EH (cell line): ENCODE results near the gene PANK4.

Source experiments
- DNase-seq: peaks from one replicate; pipeline ENCODE4 v3.0.0-alpha.2; 2015; ENCODE audit warnings: low read depth

PANK4 gene

DNA sequence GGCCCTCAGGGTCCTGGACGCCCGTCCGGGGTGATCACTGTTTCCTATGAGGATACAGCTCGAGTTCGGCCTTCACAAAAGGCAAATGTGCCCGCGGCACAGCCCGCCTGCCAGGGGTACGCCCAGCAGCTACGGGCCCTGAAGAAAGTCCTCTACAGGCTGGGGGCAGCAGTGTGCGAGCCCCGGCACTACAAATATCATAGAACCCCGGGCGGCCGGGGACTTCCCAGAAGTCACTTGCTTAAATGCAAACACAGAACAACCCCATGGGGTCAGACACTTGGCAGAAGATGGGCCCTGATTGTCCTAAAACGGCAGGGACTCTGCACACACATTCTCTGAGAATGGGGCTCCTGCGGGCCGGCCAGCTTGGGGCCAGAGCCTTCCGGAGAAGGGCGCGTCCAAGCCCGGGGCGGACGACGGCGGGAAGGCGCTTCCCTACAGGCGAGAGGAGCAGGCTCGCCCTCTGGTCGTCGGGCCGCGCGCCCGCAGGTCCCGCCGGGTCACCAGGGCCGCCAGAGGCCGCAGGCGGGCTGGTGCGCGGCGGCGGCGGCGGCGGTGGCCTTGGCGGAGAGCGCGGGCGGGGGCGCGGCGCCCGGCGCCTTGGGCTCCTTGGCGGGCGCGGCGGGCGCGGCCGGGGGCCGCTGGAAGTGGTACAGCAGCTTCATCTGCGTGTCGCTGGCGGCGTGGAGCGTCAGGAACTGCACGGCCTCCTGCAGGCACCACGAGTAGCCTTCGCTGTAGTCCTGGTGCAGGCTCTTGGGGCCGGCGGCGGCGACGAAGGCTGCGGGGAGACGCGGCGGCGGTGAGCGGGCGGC, 2.8 kb upstream of the PANK4 start:
- DNase-seq = no peak

GRCh38 chr1:2528611-2528965, 2.2 kb upstream of the PANK4 start:
- no peak for DNase-seq

GRCh38 chr1:2528016-2528415, 1.6 kb upstream of the PANK4 start:
- DNase-seq = no peak

- no peak for DNase-seq
Measured at GRCh38 chr1:2527556-2527860, 1.1 kb upstream of the PANK4 start.

- DNase-seq = peak; percentile 66
Measured at GRCh38 chr1:2526824-2527555, 594 bp upstream of the PANK4 start.

DNA sequence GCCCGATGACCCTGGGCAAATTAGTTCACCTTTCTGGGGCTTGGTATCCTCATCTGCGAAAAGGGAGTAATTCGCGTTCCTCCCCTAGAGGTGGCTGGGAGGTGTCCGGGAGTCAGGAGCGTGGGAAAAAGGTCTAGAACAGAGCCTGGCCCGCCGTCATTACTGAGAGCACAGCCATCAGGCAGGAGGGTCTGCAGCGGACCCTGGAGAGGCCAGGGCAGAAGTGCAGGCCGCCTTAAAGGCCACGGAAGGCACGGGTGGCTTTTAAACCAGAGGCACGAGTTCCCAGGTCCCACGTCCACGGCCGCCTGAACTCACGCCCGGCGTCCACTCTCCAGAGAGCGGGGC, 850 bp downstream of the PANK4 start:
- DNase-seq = no peak

DNA sequence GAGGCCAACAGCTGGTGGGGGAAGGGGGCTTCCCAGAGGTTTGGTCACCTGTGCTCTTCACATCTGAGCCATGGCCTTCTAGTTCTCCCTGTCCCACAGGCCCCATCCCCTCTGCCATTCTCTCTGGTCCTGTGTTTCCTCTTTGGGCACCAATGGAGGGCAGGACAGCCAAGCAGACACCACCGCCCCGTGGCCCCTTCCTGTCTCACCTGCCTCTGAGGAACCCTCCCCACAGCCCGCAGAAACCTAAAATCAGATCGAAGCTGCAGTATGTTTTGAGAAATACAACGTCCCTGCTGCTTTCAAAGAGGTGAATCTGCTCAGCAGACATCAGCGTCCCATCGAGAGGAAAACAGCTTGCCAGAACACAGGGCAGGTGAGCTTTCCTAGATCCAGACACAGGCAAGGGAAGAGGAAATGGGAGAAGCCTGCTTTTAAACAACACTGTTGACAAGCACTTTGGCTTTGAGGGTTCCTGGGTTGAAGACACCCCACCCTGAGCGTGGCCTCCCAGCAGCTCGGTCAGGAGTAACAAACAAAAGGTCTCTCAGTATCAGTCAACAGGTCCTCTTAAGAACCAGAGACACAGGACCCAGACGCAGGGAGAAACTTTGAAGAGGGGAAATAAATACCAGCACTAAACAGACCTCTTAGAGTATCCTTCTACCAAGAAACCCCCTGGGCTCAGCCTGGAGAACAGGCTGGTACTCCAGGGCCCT, 2.3 kb downstream of the PANK4 start:
- DNase-seq = no peak

GRCh38 chr1:2523191-2523890, 3.1 kb downstream of the PANK4 start:
- DNase-seq = peak; percentile 61

- no peak for DNase-seq
Measured at GRCh38 chr1:2522230-2522629, 4.2 kb downstream of the PANK4 start.

- no peak for DNase-seq
Measured at GRCh38 chr1:2520806-2521205, 5.6 kb downstream of the PANK4 start.

GRCh38 chr1:2520206-2520605, 6.2 kb downstream of the PANK4 start:
- DNase-seq = no peak

GRCh38 chr1:2519729-2520128, 6.7 kb downstream of the PANK4 start:
- no peak for DNase-seq

GRCh38 chr1:2519029-2519685, 7.2 kb downstream of the PANK4 start:
- no peak for DNase-seq

DNA sequence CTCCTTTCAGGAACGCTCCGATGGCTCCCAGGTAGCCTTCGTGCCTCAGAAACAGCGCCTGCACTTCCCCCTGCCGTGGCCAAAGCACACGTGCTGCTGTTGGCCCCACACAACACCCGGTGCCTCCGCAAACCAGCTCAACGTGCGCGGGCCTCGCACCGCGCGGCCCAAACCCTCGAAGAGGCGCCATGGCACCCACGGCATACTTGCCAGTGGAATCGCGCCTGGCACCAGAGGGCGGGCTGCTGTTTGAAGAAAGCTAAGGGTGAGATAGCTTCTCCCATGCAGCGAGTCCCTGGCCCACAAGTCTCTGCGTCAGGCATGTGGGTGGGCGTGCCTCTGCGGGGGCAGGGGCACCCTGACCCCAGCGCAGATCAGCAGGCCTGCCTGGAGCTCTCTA, 7.9 kb downstream of the PANK4 start:
- DNase-seq = no peak

- no peak for DNase-seq
Measured at GRCh38 chr1:2517966-2518365, 8.4 kb downstream of the PANK4 start.

DNA sequence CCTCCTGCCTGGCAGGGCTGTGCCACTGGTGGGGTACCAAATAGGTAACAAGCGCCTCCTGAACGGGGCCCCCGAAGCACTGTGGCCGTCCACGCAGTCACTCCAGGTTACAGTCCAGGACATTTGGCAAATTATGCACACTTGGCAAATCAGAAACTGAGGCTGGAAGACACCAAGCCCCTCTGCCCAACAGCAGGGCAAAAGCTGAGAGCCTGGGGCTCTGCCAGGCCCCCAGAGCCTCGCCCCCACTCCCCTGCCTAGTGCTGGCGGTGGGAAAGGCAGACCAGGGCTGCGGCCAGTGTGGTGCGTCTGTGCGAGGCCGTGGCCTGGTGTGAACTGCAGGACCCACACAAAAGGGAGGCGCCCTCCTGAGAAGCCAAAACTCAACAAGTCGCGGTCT, 9.4 kb downstream of the PANK4 start:
- DNase-seq = no peak

DNA sequence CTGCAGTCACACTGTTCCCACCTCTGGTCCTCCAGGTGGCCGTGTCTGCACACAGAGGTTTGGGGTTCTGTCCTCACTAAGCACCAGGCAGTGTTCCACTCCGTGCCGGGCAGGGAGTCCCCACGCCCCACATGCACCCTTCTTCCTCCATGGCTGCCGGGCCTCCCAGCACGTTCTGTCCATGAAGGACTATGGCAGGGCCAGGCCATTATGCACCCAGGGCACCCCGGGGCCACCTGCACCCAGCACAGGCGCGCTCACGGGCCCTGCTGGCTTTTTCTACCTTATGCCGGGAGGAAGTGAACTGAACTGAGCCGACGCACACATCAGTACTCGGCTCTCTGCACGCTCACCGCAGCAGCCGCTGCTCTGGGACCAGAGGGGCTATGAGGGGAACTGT, 10.3 kb downstream of the PANK4 start:
- no peak for DNase-seq

- DNase-seq = no peak
Measured at GRCh38 chr1:2515763-2516080, 10.7 kb downstream of the PANK4 start.

DNA sequence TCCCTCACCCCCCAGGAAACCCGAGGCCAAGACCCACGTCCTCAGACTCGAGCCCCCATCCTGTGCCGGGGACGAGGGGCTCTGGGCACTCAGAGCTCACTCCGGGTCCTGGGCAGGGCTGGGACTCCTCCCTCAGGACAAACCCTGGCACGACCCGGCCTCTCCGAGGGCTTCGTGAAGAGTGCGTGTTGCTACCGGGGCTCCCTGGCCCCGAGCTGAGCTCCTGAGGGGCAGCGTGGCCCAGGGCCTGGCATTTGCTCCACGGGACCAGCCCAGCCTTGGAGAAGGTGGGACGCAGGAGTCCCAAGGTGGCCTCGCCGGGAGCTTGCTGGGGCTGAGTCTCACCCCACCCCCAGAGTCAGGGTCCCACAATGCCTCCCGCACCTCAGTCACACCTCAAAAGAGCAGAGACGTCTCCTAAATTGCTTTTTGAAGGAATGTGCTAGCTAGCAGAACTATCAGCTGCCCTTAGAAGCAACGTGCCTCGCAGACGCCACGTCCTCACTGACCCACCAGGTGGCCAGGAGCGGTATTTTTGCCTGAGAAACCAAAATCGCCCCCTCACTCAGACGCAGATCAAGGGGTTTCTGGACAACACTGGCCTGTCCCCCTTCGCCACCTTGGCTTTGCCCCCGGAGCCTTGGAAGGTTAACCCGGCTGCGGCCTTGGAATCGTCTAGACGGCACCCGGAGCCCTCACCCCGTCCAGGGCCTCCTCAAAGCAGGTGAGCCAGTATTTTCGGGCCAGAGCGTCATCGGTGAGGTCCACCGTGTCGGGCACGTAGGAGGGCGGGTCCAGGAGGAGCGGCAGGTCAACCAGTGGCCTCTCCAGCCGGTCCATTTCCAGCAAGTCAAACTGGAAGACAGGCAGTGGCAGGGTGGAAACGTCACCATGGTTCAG, 11.3 kb downstream of the PANK4 start:
- DNase-seq = no peak

DNA sequence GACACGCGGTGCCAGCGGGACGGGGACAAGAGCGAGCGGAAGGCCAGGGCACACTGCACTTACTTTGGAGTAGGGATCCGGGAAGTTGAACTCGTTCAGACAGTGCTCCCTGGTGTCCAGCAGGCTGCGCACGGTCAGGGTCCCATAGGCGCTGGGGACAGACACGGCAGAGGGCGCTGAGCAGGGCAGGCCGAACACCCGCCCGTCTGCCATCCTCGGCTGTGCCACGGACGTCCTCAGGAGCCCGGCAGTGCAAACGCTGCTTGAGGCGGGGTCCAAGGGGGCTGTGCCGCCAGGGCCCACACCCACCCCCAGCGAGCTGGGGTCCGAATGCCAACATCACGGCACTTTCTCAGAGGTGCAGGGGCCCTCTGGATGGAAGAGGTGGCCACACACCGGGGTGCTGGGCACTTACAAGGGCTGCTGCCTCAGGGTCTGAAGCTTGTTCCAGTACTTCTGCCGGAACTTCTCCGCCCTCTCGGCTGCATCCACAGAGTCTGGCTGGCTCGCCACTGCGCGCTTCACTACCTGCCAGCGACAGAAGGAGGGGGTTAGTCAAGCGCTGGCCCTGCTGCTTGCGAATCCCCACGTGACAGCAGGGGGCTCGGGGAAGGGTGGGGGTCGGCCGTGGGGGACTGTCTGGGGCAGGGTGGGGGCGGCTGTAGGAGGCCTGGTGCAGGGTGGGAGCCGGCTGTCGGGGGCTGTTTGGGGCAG, 12.3 kb downstream of the PANK4 start:
- no peak for DNase-seq
